Lower lobe of right lung (tissue), 2 donors: ENCODE measurements around the gene ARHGAP22. TPM values are rescaled to one million over a fixed set of nuclear protein-coding genes. Genes with fewer than 3 reads are reported as not detected.

Source experiments
- ATAC-seq, 2 donors: fragments of 200-7000 bp; cut with Tn5 transposase; one replicate each; pipeline ENCODE4 v1.9.1; 2020 to 2022; ENCODE audit warnings: mild to moderate bottlenecking in 2 of 2, moderate library complexity in 2 of 2
- DNase-seq: peaks from one replicate; pipeline ENCODE4 v3.0.0-alpha.2; 2020
- H3K27ac ChIP-seq: fragments of 200-600 bp; one replicate; pipeline ENCODE4 v1.8.0; 2022
- H3K27me3 ChIP-seq: fragments of 200-600 bp; one replicate; pipeline ENCODE4 v1.8.0; 2022; ENCODE audit warnings: low read depth
- H3K36me3 ChIP-seq: fragments of 200-600 bp; one replicate; pipeline ENCODE4 v1.8.0; 2022; ENCODE audit warnings: mild to moderate bottlenecking
- H3K4me1 ChIP-seq: fragments of 200-600 bp; one replicate; pipeline ENCODE4 v1.8.0; 2022
- H3K4me3 ChIP-seq: fragments of 200-600 bp; one replicate; pipeline ENCODE4 v1.8.0; 2022; ENCODE audit warnings: mild to moderate bottlenecking
- H3K9me3 ChIP-seq: fragments of 200-600 bp; one replicate; pipeline ENCODE4 v1.8.0; 2022
- intact Hi-C: fragments of 100-400 bp; cut with DNase I; formaldehyde crosslinking; loops from one replicate; pipeline ENCODE4 v1.11.0; 2022
- total RNA-seq: library from RNA; stranded (reverse); fragmentation: NEBNext Ultra II Directional; extraction: Animal tissue kit (Norgen Biotek cat#: 25700); gene quantifications from one replicate; pipeline ENCODE4 v1.2.1, GENCODE V29; 2021
- TF ChIP-seq, protein P1 (sequence below): fragments of 200-600 bp; IDR thresholded peaks from one replicate; pipeline ENCODE4 v1.8.0; 2022; ENCODE audit warnings: antibody characterized with exemption, mild to moderate bottlenecking
- donor health status: DM: no; HTN: yes; CAD: no; lungs with severe emphysema.

The ARHGAP22 gene
- total RNA-seq, 1 donor from 2014 or later = 9.6 TPM

DNA sequence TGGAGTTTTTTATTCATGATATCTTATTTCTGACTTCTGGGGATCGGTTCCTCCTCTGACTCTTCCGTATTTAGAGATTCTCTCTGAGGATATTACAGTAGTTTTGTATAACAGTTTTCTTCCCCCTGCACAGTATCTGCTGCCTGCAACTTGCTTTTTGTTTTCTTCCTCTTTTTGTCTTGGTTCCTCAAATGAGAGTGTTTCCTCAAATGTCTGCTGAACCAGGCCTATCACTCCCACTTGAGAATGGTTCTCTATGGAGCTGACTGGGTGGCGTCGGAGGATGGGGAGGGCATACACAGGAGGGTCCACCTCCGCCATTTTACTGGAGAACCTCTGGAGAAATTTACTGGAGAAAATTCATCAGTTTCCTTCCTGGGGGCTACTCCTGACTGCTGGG lies 27.7 kb downstream of the ARHGAP22 start:
- Histone ChIP-seq H3K27ac (no peak overlapping the region), H3K36me3 (no peaks in the 10 kb centered on the region), H3K27me3 (no peaks in the 10 kb centered on the region), H3K4me3 (no peak overlapping the region), H3K4me1 (no peaks in the 10 kb centered on the region), H3K9me3 (no peaks in the 10 kb centered on the region)
- intact Hi-C loops = no loop called here
- ATAC-seq = peak; percentile 80 to 86
- TF ChIP-seq, protein P1, sequence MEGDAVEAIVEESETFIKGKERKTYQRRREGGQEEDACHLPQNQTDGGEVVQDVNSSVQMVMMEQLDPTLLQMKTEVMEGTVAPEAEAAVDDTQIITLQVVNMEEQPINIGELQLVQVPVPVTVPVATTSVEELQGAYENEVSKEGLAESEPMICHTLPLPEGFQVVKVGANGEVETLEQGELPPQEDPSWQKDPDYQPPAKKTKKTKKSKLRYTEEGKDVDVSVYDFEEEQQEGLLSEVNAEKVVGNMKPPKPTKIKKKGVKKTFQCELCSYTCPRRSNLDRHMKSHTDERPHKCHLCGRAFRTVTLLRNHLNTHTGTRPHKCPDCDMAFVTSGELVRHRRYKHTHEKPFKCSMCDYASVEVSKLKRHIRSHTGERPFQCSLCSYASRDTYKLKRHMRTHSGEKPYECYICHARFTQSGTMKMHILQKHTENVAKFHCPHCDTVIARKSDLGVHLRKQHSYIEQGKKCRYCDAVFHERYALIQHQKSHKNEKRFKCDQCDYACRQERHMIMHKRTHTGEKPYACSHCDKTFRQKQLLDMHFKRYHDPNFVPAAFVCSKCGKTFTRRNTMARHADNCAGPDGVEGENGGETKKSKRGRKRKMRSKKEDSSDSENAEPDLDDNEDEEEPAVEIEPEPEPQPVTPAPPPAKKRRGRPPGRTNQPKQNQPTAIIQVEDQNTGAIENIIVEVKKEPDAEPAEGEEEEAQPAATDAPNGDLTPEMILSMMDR = no peak
- DNase-seq = no peak

DNA sequence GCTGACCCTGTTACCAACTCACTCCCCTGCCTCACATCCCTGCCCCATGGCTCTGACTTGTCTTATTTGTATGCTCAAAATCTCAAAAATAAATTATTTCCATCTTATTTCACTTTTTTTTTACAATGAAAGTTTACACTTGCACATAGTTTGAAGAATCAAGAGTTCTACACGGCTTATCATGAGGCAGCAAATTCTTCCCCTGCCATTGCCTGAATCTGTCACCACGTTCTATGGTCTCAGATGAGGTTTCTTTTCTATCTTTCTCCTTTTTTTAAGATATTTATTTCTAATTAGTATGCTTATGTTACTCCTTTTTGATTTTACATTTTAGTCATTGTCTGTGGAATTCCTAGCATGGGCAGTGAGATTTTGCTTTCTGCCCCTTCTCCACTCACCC lies 28.4 kb downstream of the ARHGAP22 start:
- intact Hi-C loops = no loop called here
- ATAC-seq (no peak), DNase-seq (no peak)
- Histone ChIP-seq H3K27ac (no peak overlapping the region), H3K27me3 (no peaks in the 10 kb centered on the region), H3K36me3 (no peaks in the 10 kb centered on the region), H3K9me3 (no peaks in the 10 kb centered on the region), H3K4me3 (no peak overlapping the region), H3K4me1 (no peaks in the 10 kb centered on the region)
- TF ChIP-seq, protein P1 = no peak

DNA sequence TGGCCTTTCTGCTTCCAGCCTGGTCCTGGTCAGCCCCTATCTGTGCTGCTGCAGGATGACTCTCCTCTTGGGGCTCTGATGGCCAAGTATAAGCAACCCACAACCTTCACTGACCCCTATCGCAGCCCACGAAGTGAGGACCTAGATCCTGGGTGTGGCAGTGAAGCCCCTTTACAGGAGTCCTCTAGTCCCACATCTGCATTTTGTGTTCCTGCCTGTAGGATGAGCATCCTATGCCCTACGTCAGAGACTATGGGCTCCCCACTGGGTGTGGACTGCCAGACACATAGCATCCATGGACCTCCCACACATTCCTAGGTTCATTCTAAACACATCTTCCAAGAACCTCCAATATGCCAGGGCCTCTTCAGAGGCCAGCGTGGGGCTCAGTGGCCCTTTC lies 29.0 kb downstream of the ARHGAP22 start:
- intact Hi-C loops = no loop called here
- Histone ChIP-seq H3K4me3 (no peak overlapping the region), H3K27ac (no peak overlapping the region), H3K9me3 (no peaks in the 10 kb centered on the region), H3K27me3 (no peaks in the 10 kb centered on the region), H3K36me3 (no peaks in the 10 kb centered on the region), H3K4me1 (no peaks in the 10 kb centered on the region)
- TF ChIP-seq, protein P1 = no peak
- no peak for ATAC-seq
- no peak for DNase-seq

DNA sequence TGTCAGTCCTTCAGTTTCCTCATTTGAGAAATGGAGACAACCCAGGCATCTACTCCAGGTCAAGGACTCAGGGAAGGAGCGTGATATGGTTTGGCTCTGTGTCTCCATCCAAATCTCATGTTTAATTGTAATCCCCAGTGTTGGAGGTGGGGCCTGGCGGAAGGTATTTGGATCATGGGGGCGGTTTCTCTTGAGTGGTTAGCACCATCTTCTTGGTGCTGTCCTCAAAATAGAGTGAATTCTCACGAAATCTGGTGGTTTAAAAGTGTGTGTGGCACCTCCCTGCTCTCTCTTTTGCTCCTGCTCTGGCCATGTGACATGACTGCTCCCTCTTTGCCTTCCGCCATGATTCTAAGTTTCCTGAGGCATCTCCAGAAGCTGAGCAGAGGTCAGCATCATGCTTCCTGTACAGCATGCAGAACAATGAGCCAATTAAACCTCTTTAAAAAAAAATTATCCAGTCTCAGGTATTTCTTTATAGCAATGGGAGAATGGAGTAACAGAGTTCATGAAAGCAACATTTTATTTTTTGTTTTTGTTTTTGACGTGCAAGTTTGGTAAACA lies 30.0 kb downstream of the ARHGAP22 start:
- Histone ChIP-seq H3K4me1 (no peaks in the 10 kb centered on the region), H3K27ac (no peak overlapping the region), H3K36me3 (no peaks in the 10 kb centered on the region), H3K27me3 (no peaks in the 10 kb centered on the region), H3K4me3 (no peak overlapping the region), H3K9me3 (no peaks in the 10 kb centered on the region)
- DNase-seq = no peak
- intact Hi-C loops = no loop called here
- TF ChIP-seq, protein P1 = no peak
- no peak for ATAC-seq

DNA sequence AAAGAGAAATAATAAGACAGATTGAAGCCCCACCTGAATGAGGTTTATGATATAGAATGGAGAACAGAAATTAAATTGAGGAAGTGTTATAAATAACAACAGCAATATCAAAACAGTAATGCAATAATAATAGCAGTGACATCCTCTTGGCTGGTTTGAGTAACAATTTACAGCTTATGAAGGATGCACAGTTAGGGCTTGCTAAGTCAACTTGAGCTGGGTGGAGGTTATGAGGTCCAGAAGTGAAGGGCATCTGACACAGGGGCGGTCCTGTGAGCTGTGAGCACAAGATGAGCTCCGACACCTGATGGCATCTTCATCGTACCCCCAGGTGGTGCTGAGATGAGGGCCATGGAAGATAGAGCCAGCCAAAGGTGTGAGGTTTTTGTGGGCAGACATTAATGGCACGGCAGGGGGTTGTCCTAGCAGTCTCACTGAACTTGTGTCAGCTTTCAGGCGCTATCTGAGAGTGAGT lies 30.5 kb downstream of the ARHGAP22 start:
- ATAC-seq = no peak
- no peaks in the 10 kb centered on the region for H3K27me3 ChIP-seq
- TF ChIP-seq, protein P1 = no peak
- no peaks in the 10 kb centered on the region for H3K9me3 ChIP-seq
- intact Hi-C loops = no loop called here
- no peaks in the 10 kb centered on the region for H3K4me1 ChIP-seq
- no peak overlapping the region for H3K4me3 ChIP-seq
- no peak overlapping the region for H3K27ac ChIP-seq
- no peaks in the 10 kb centered on the region for H3K36me3 ChIP-seq
- DNase-seq = no peak
